HG03342 (cell line): ENCODE measurements around the gene SLC24A3.
"Not testable (repeated sequence)": the region's sequence is repeated elsewhere in the genome, so short reads cannot be mapped to it uniquely, and the experiment has no call there.

Source experiments
- ATAC-seq: cut with Tn5 transposase; IDR thresholded peaks from one replicate; pipeline ENCODE4 v1.9.1; 2021; ENCODE audit warnings: mild to moderate bottlenecking, moderate library complexity; ENCODE audit not compliant: unreplicated experiment

SLC24A3 gene

GRCh38 chr20:19616620-19617019 is 404.2 kb downstream of the SLC24A3 start:
- ATAC-seq = no peak

- ATAC-seq = no peak
Observed at GRCh38 chr20:19617256-19617655, 404.8 kb downstream of the SLC24A3 start.

GRCh38 chr20:19618711-19619110 is 406.3 kb downstream of the SLC24A3 start:
- no peak for ATAC-seq

- ATAC-seq = no peak
Observed at GRCh38 chr20:19619904-19620430, 407.5 kb downstream of the SLC24A3 start.

- no peak for ATAC-seq
Observed at GRCh38 chr20:19620446-19620845, 408.0 kb downstream of the SLC24A3 start.

- no peak for ATAC-seq
Observed at GRCh38 chr20:19621072-19621471, 408.6 kb downstream of the SLC24A3 start.

- no peak for ATAC-seq
Observed at GRCh38 chr20:19624221-19624965, 412.0 kb downstream of the SLC24A3 start.

GRCh38 chr20:19625426-19625825 is 413.0 kb downstream of the SLC24A3 start:
- no peak for ATAC-seq

GRCh38 chr20:19626896-19627295 is 414.5 kb downstream of the SLC24A3 start:
- no peak for ATAC-seq

GRCh38 chr20:19628570-19629134 is 416.2 kb downstream of the SLC24A3 start:
- peak; percentile 62 for ATAC-seq

- ATAC-seq = no peak
Observed at GRCh38 chr20:19631410-19631809, 419.0 kb downstream of the SLC24A3 start.

GRCh38 chr20:19633985-19634384 is 421.5 kb downstream of the SLC24A3 start:
- ATAC-seq = no peak

GRCh38 chr20:19639471-19640045 is 427.1 kb downstream of the SLC24A3 start:
- not testable (repeated sequence) for ATAC-seq

- no peak for ATAC-seq
Observed at GRCh38 chr20:19642860-19643259, 430.4 kb downstream of the SLC24A3 start.

GRCh38 chr20:19644085-19644484 is 431.6 kb downstream of the SLC24A3 start:
- peak; percentile 51 for ATAC-seq

- no peak for ATAC-seq
Observed at GRCh38 chr20:19646963-19647362, 434.5 kb downstream of the SLC24A3 start.

- no peak for ATAC-seq
Observed at GRCh38 chr20:19648024-19648423, 435.6 kb downstream of the SLC24A3 start.

GRCh38 chr20:19649041-19649440 is 436.6 kb downstream of the SLC24A3 start:
- no peak for ATAC-seq

- peak; percentile 49 for ATAC-seq
Observed at GRCh38 chr20:19652591-19653026, 440.2 kb downstream of the SLC24A3 start.

GRCh38 chr20:19653327-19653726 is 440.9 kb downstream of the SLC24A3 start:
- no peak for ATAC-seq

- no peak for ATAC-seq
Observed at GRCh38 chr20:19654921-19655320, 442.5 kb downstream of the SLC24A3 start.

- ATAC-seq = peak; percentile 82
Observed at GRCh38 chr20:19658137-19658536, 445.7 kb downstream of the SLC24A3 start.
